Measurements from ENCODE around the gene JADE3. TPM values are rescaled to one million over a fixed set of nuclear protein-coding genes. Genes with fewer than 3 reads are reported as not detected.

The JADE3 gene
- total RNA-seq, 1 experiment from 2014 or later, result 20.2 TPM

DNA sequence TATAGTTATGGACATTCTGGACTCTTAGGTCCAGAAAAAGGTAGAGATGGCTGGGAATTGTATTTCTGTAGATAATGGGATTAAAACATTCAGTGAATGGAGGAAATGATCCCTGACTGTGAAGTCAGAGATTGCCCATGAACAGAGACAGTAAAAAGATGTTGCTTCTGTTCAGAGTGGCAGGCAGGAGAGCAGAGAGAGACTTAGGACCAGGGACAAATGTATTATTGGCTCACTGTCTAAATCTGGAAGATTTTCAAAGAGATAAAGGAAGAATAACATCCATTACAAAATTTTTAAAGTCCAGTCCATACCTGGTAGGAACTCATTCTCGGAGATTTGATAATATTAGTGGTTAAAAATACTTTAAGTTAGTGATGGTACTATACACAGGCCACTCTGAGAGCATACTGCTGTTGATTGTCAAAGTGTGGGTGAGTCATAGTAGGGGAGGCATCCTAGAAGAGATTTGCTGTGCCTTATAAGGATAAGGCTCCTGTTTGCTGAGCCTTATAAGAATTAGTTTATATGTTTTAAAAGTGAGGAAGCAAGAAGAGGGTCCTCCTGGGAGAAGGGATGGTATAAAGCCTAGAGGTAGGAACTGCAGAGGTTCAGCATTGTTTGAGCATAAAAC lies 53.0 kb downstream of the JADE3 start:
- Histone ChIP-seq H3K4me2 (ENCODE audit: insufficient read depth, insufficient read length, low read length) (no peak overlapping the region), H3K79me1 (ENCODE audit: insufficient read depth, low read depth, low read length, poor library complexity, severe bottlenecking) (no peaks in the 10 kb centered on the region), H2BK20ac (ENCODE audit: low read depth, low read length, poor library complexity, severe bottlenecking) (no peak overlapping the region), H3K4ac (ENCODE audit: low read depth, low read length) (no peak overlapping the region), H4K20me1 (ENCODE audit: control insufficient read depth, insufficient read depth, insufficient read length) (no peaks in the 10 kb centered on the region), H3K18ac (ENCODE audit: insufficient read length, low read depth, low read length) (no peak overlapping the region), H2BK120ac (ENCODE audit: low read depth, low read length, poor library complexity, severe bottlenecking) (no peak overlapping the region), H3K27ac (ENCODE audit: insufficient read length, low read depth, low read length) (no peak overlapping the region), H4K91ac (ENCODE audit: insufficient read length, low read depth, low read length) (no peak overlapping the region), H4K8ac (replicated peaks; ENCODE audit: insufficient read length, low read depth, low read length) (no peak overlapping the region), H3K4me1 (ENCODE audit: insufficient read depth, low read length) (no peaks in the 10 kb centered on the region), H3K79me2 (ENCODE audit: insufficient read depth, low read length) (peaks cover 2% of the 10 kb centered on the region; the same call in 1 of the 2 replicates), H3K27me3 (ENCODE audit: insufficient read depth, low read length) (no peaks in the 10 kb centered on the region), H4K5ac (ENCODE audit: insufficient read length, low read depth, low read length) (no peak overlapping the region), H2BK12ac (ENCODE audit: insufficient read length, low read depth, low read length) (no peak overlapping the region), H2BK5ac (ENCODE audit: insufficient read length, low read length) (no peak overlapping the region), H3K14ac (ENCODE audit: insufficient read depth, low read length) (no peak overlapping the region), H3K9me3 (ENCODE audit: control insufficient read depth, low read depth, low read length) (peaks cover 3% of the 10 kb centered on the region), H2BK15ac (ENCODE audit: low read depth, low read length) (no peak overlapping the region), H3K23me2 (ENCODE audit: insufficient read length, low read depth, low read length, poor library complexity, severe bottlenecking) (no peaks in the 10 kb centered on the region), H3T11ph (ENCODE audit: low read length) (no peak overlapping the region), H2AFZ (ENCODE audit: low read length) (no peak overlapping the region), H3K9ac (ENCODE audit: extremely low read depth, insufficient read length, low read length) (no peak overlapping the region), H2AK5ac (ENCODE audit: insufficient read length, low read length) (no peak overlapping the region), H3K56ac (ENCODE audit: insufficient read length, low read depth, low read length) (no peak overlapping the region), H3K23ac (ENCODE audit: insufficient read length, low read depth, low read length) (no peak overlapping the region)
- Mint-ChIP-seq H3K27me3 (ENCODE audit: low read depth) (peaks cover 2% of the 10 kb centered on the region), H3K4me1 (peaks cover 39 to 48% of the 10 kb centered on the region in 2 experiments), H3K36me3 (ENCODE audit: insufficient read depth in 1 of 3, low read depth in 3 of 3) (peaks cover 0 to 8% (median 3%) of the 10 kb centered on the region in 3 experiments; a peak in 3 of 7 replicates), H3K27ac (no peak overlapping the region; a peak in 1 of 7 replicates), H3K4me3 (no peak overlapping the region), H3K9me3 (peaks cover 69 to 70% of the 10 kb centered on the region in 2 experiments)
- DNase-seq, result no peak
- no CpG with 5 or more reads among the region's 1 CpG for WGBS (ENCODE audit: extremely low coverage, insufficient read length, low lambda C conversion rate)
- no peak for TF ChIP-seq CTCF (conservative IDR thresholded peaks at IDR 0.05)

Measured in H9 (cell line).